ENCODE results near the gene OSMR.

DNA sequence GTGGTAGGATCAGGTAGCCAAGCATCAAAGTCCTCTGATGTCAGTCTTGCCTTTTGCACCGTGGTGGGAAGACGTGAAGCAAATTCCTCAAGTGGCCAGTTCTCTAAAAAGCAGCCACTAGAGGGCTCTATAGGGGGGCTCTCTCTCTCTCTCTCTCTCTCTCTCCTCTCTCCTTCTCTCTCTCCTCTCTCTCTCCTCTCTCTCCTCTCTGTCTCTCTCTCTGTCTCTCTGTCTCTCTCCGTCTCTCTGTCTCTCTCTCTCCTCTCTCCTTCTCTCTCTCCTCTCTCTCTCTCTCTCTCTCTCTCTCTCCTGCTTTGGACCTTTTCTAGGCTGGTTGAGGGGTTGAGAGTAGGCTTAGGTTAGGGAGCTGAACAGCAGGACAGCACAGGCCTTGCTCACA, 13.9 kb upstream of the OSMR start:
- TF ChIP-seq, protein P1, sequence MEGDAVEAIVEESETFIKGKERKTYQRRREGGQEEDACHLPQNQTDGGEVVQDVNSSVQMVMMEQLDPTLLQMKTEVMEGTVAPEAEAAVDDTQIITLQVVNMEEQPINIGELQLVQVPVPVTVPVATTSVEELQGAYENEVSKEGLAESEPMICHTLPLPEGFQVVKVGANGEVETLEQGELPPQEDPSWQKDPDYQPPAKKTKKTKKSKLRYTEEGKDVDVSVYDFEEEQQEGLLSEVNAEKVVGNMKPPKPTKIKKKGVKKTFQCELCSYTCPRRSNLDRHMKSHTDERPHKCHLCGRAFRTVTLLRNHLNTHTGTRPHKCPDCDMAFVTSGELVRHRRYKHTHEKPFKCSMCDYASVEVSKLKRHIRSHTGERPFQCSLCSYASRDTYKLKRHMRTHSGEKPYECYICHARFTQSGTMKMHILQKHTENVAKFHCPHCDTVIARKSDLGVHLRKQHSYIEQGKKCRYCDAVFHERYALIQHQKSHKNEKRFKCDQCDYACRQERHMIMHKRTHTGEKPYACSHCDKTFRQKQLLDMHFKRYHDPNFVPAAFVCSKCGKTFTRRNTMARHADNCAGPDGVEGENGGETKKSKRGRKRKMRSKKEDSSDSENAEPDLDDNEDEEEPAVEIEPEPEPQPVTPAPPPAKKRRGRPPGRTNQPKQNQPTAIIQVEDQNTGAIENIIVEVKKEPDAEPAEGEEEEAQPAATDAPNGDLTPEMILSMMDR (conservative IDR thresholded peaks at IDR 0.05 in 1 of 2, IDR thresholded peaks at IDR 0.05 in 1 of 2; ENCODE audit: extremely low read depth in 1 of 2, insufficient read depth in 1 of 2, low read depth in 1 of 2, low read length in 2 of 2), result peak; percentile 35 to 54
- no peak for TF ChIP-seq EZH2 (IDR thresholded peaks at IDR 0.05; ENCODE audit: borderline replicate concordance, low read length)
